Activated CD4-positive, alpha-beta memory T cell treated with anti-CD3 and anti-CD28 coated beads, Interleukin-2, amount 10 ng/mL, durations not matched to agents 7 days and 5 days (primary cell): ENCODE data around the gene SMPDL3B. TPM values are rescaled to one million over a fixed set of nuclear protein-coding genes. Genes with fewer than 3 reads are reported as not detected.

Experiments used
- CTCF ChIA-PET: fragments of 350-600 bp; sonication (Branson Sonifier 250); formaldehyde crosslinking; loops from one replicate; lab custom pipeline; 2021; ENCODE audit warnings: antibody characterized with exemption, inconsistent platforms; lab: Charles Lee
- POLR2A ChIA-PET: fragments of 350-600 bp; sonication (Branson Sonifier 250); formaldehyde crosslinking; loops from one replicate; lab custom pipeline; 2021; ENCODE audit warnings: antibody characterized with exemption; lab: Charles Lee
- DNase-seq: peaks from one replicate; pipeline ENCODE4 v3.0.0-alpha.2; 2020
- H3K27ac Mint-ChIP-seq: one replicate; pipeline ENCODE4 v1.8.0; 2021; ENCODE audit warnings: mild to moderate bottlenecking, mixed read lengths
- H3K27me3 Mint-ChIP-seq: one replicate; pipeline ENCODE4 v1.8.0; 2021; ENCODE audit warnings: mixed read lengths
- H3K36me3 Mint-ChIP-seq: one replicate; pipeline ENCODE4 v1.8.0; 2021; ENCODE audit warnings: low read depth, mixed read lengths
- H3K4me1 Mint-ChIP-seq: one replicate; pipeline ENCODE4 v1.8.0; 2021; ENCODE audit warnings: mixed read lengths
- H3K4me3 Mint-ChIP-seq: one replicate; pipeline ENCODE4 v1.8.0; 2021; ENCODE audit warnings: mild to moderate bottlenecking, mixed read lengths
- H3K9me3 Mint-ChIP-seq: one replicate; pipeline ENCODE4 v1.8.0; 2021; ENCODE audit warnings: mixed read lengths
- total RNA-seq, 2 experiments: library from RNA; stranded (reverse); gene quantifications; one replicate each; pipeline ENCODE4 v1.2.3, GENCODE V29; 2021

Gene SMPDL3B
- total RNA-seq, 2 experiments from 2014 or later, result 0.76 to 0.93 TPM

GRCh38 chr1:27960762-27961645, 26.2 kb downstream of the SMPDL3B start:
- ChIA-PET CTCF (interaction anchor here (1.2 to 1.5 kb wide), 4 partner anchors 17 to 22 kb away, joined by 3 to 4 read pairs (median 4); no protein-coding TSS in a partner anchor), POLR2A (interaction anchor here (1.1 to 6.9 kb wide), 6 partner anchors 10 to 127 kb away, joined by 3 to 50 read pairs (median 6); partner anchors contain the start of gene EYA3)
- H3K27ac Mint-ChIP-seq, result peak overlapping the region; percentile 42
- peaks cover 38% of the 10 kb centered on the region for H3K4me1 Mint-ChIP-seq
- peak overlapping the region; percentile 80 for H3K4me3 Mint-ChIP-seq
- H3K27me3 Mint-ChIP-seq, result no peaks in the 10 kb centered on the region
- H3K36me3 Mint-ChIP-seq, result peaks cover 9% of the 10 kb centered on the region
- H3K9me3 Mint-ChIP-seq, result no peaks in the 10 kb centered on the region
- DNase-seq, result no peak

- peaks cover 12% of the 10 kb centered on the region for H3K36me3 Mint-ChIP-seq
- peak overlapping the region; percentile 80 for H3K4me3 Mint-ChIP-seq
- ChIA-PET CTCF (interaction anchor here (1.2 to 1.5 kb wide), 3 partner anchors 16 to 23 kb away, joined by 3 to 4 read pairs (median 4); no protein-coding TSS in a partner anchor), POLR2A (interaction anchor here (1.3 to 6.9 kb wide), 2 partner anchors 10 to 18 kb away, joined by 3 to 50 read pairs; no protein-coding TSS in a partner anchor)
- peaks cover 38% of the 10 kb centered on the region for H3K4me1 Mint-ChIP-seq
- H3K27me3 Mint-ChIP-seq, result no peaks in the 10 kb centered on the region
- H3K27ac Mint-ChIP-seq, result no peak overlapping the region
- no peak for DNase-seq
- no peaks in the 10 kb centered on the region for H3K9me3 Mint-ChIP-seq
Measured at GRCh38 chr1:27961646-27962221, 26.9 kb downstream of the SMPDL3B start.

- H3K9me3 Mint-ChIP-seq, result no peaks in the 10 kb centered on the region
- POLR2A ChIA-PET, result interaction anchor here (6.9 kb wide), 1 partner anchor 20 kb away, joined by 50 read pairs; no protein-coding TSS in a partner anchor
Measured at GRCh38 chr1:27963393-27963792, 28.6 kb downstream of the SMPDL3B start.

GRCh38 chr1:27966402-27967105, 31.8 kb downstream of the SMPDL3B start:
- H3K4me1 Mint-ChIP-seq, result peaks cover 39% of the 10 kb centered on the region
- H3K36me3 Mint-ChIP-seq, result peaks cover 37% of the 10 kb centered on the region
- H3K27ac Mint-ChIP-seq, result no peak overlapping the region
- DNase-seq, result no peak
- no peak overlapping the region for H3K4me3 Mint-ChIP-seq
- no peaks in the 10 kb centered on the region for H3K9me3 Mint-ChIP-seq
- H3K27me3 Mint-ChIP-seq, result no peaks in the 10 kb centered on the region
- ChIA-PET POLR2A (no interaction called here), CTCF (no interaction called here)

More at GRCh38 chr1:27963393-27963792, 28.6 kb downstream of the SMPDL3B start:
- peaks cover 44% of the 10 kb centered on the region for H3K4me1 Mint-ChIP-seq
- no peak overlapping the region for H3K4me3 Mint-ChIP-seq
- peak overlapping the region; percentile 21 for H3K27ac Mint-ChIP-seq
- no peaks in the 10 kb centered on the region for H3K27me3 Mint-ChIP-seq
- peaks cover 25% of the 10 kb centered on the region for H3K36me3 Mint-ChIP-seq
- no peak for DNase-seq
- CTCF ChIA-PET, result no interaction called here

- DNase-seq, result no peak
- Mint-ChIP-seq H3K4me1 (peaks cover 33% of the 10 kb centered on the region), H3K9me3 (no peaks in the 10 kb centered on the region), H3K36me3 (peaks cover 37% of the 10 kb centered on the region), H3K4me3 (no peak overlapping the region), H3K27ac (peak overlapping the region; percentile 27), H3K27me3 (no peaks in the 10 kb centered on the region)
- CTCF ChIA-PET, result no interaction called here
- POLR2A ChIA-PET, result interaction anchor here (1.3 to 1.5 kb wide), 2 partner anchors 7 to 16 kb away, joined by 3 to 4 read pairs; partner anchors contain the start of gene XKR8
Measured at GRCh38 chr1:27967106-27967883, 32.5 kb downstream of the SMPDL3B start.

GRCh38 chr1:27967884-27968466, 33.2 kb downstream of the SMPDL3B start:
- no peaks in the 10 kb centered on the region for H3K9me3 Mint-ChIP-seq
- CTCF ChIA-PET, result no interaction called here
- H3K27ac Mint-ChIP-seq, result peak overlapping the region; percentile 27
- POLR2A ChIA-PET, result interaction anchor here (1.3 to 1.5 kb wide), 2 partner anchors 8 to 17 kb away, joined by 3 to 4 read pairs; partner anchors contain the start of gene XKR8
- H3K4me1 Mint-ChIP-seq, result peaks cover 29% of the 10 kb centered on the region
- H3K27me3 Mint-ChIP-seq, result no peaks in the 10 kb centered on the region
- no peak for DNase-seq
- no peak overlapping the region for H3K4me3 Mint-ChIP-seq
- peaks cover 37% of the 10 kb centered on the region for H3K36me3 Mint-ChIP-seq

- no peaks in the 10 kb centered on the region for H3K9me3 Mint-ChIP-seq
- H3K27me3 Mint-ChIP-seq, result no peaks in the 10 kb centered on the region
- peaks cover 40% of the 10 kb centered on the region for H3K36me3 Mint-ChIP-seq
- ChIA-PET POLR2A (interaction anchor here (1.3 to 1.5 kb wide), 2 partner anchors 9 to 17 kb away, joined by 3 to 4 read pairs; partner anchors contain the start of gene XKR8), CTCF (interaction anchor here (2.1 kb wide), 1 partner anchor 11 kb away, joined by 6 read pairs; no protein-coding TSS in a partner anchor)
- no peak for DNase-seq
- H3K4me1 Mint-ChIP-seq, result peaks cover 27% of the 10 kb centered on the region
- no peak overlapping the region for H3K4me3 Mint-ChIP-seq
- H3K27ac Mint-ChIP-seq, result peak overlapping the region; percentile 27
Measured at GRCh38 chr1:27968692-27969091, 33.9 kb downstream of the SMPDL3B start.

- Mint-ChIP-seq H3K27ac (no peak overlapping the region), H3K4me1 (peaks cover 31% of the 10 kb centered on the region), H3K27me3 (no peaks in the 10 kb centered on the region), H3K36me3 (peaks cover 40% of the 10 kb centered on the region), H3K4me3 (no peak overlapping the region), H3K9me3 (no peaks in the 10 kb centered on the region)
- ChIA-PET POLR2A (interaction anchor here (1.0 to 2.3 kb wide), 2 partner anchors 11 kb away, joined by 3 to 7 read pairs; partner anchors contain the start of gene XKR8), CTCF (interaction anchor here (1.5 to 2.1 kb wide), 2 partner anchors 9 to 11 kb away, joined by 3 to 6 read pairs; partner anchors contain the start of gene XKR8)
- no peak for DNase-seq
Measured at GRCh38 chr1:27970401-27970800, 35.6 kb downstream of the SMPDL3B start.

- H3K4me3 Mint-ChIP-seq, result no peak overlapping the region
- H3K4me1 Mint-ChIP-seq, result peaks cover 31% of the 10 kb centered on the region
- ChIA-PET POLR2A (interaction anchor here (0.8 to 2.3 kb wide), 3 partner anchors 12 to 141 kb away, joined by 3 to 7 read pairs (median 3); partner anchors contain the start of genes PPP1R8 and XKR8), CTCF (interaction anchor here (0.8 kb wide), 1 partner anchor 44 kb away, joined by 3 read pairs; no protein-coding TSS in a partner anchor)
- H3K9me3 Mint-ChIP-seq, result no peaks in the 10 kb centered on the region
- no peak overlapping the region for H3K27ac Mint-ChIP-seq
- no peaks in the 10 kb centered on the region for H3K27me3 Mint-ChIP-seq
- DNase-seq, result no peak
- peaks cover 37% of the 10 kb centered on the region for H3K36me3 Mint-ChIP-seq
Measured at GRCh38 chr1:27971674-27972073, 36.9 kb downstream of the SMPDL3B start.

GRCh38 chr1:27972141-27972540, 37.3 kb downstream of the SMPDL3B start:
- Mint-ChIP-seq H3K36me3 (peaks cover 37% of the 10 kb centered on the region), H3K4me1 (peaks cover 31% of the 10 kb centered on the region)

GRCh38 chr1:27973771-27974416, 39.1 kb downstream of the SMPDL3B start:
- CTCF ChIA-PET, result interaction anchor here (0.8 to 1.7 kb wide), 5 partner anchors 14 to 208 kb away, joined by 3 to 5 read pairs (median 4); partner anchors contain the start of gene XKR8
- no peak for DNase-seq
- Mint-ChIP-seq H3K36me3 (peaks cover 32% of the 10 kb centered on the region), H3K4me1 (peaks cover 19% of the 10 kb centered on the region), H3K4me3 (no peak overlapping the region), H3K27ac (no peak overlapping the region), H3K27me3 (no peaks in the 10 kb centered on the region), H3K9me3 (no peaks in the 10 kb centered on the region)
- POLR2A ChIA-PET, result no interaction called here

More at GRCh38 chr1:27972141-27972540, 37.3 kb downstream of the SMPDL3B start:
- no peaks in the 10 kb centered on the region for H3K27me3 Mint-ChIP-seq
- H3K9me3 Mint-ChIP-seq, result no peaks in the 10 kb centered on the region
- ChIA-PET CTCF (no interaction called here), POLR2A (interaction anchor here (1.4 to 2.3 kb wide), 2 partner anchors 12 to 142 kb away, joined by 3 to 7 read pairs; partner anchors contain the start of genes PPP1R8 and XKR8)
- H3K27ac Mint-ChIP-seq, result no peak overlapping the region
- no peak overlapping the region for H3K4me3 Mint-ChIP-seq
- no peak for DNase-seq
